Skin epidermis (tissue), 12 donors: Measurements from ENCODE around the gene AGO1.
"Not testable (repeated sequence)": the region's sequence is repeated elsewhere in the genome, so short reads cannot be mapped to it uniquely, and the experiment has no call there.

Experiments
- H3K27ac ChIP-seq, 21 experiments: fragments of 200-600 bp; sonication (generic) in 11 of 21; one replicate each; pipeline ENCODE4 v1.5.0; 2020; ENCODE audit warnings: mild to moderate bottlenecking in 3 of 21, inconsistent platforms in 2 of 21, moderate library complexity in 2 of 21
- H3K4me3 ChIP-seq, 7 experiments: fragments of 200-600 bp; sonication (generic) in 2 of 7; one replicate each; pipeline ENCODE4 v1.5.0; 2020; ENCODE audit warnings: inconsistent platforms in 2 of 7, mild to moderate bottlenecking in 2 of 7, moderate library complexity in 1 of 7

Gene AGO1

GRCh38 chr1:35864813-35865212 lies 18.2 kb upstream of the AGO1 start:
- no peak overlapping the region for H3K4me3 ChIP-seq
- no peak overlapping the region for H3K27ac ChIP-seq

- Histone ChIP-seq H3K4me3 (no peak overlapping the region), H3K27ac (no peak overlapping the region)
These were observed 16.0 kb upstream of the AGO1 start for GRCh38 chr1:35866991-35867390.

GRCh38 chr1:35869245-35869950 lies 13.6 kb upstream of the AGO1 start:
- not testable (repeated sequence) for H3K27ac ChIP-seq
- H3K4me3 ChIP-seq, result peak overlapping the region in 1 of 7 experiments; percentile 13

- Histone ChIP-seq H3K4me3 (no peak overlapping the region), H3K27ac (no peak overlapping the region)
These were observed 12.2 kb upstream of the AGO1 start for GRCh38 chr1:35870651-35871309.

GRCh38 chr1:35873243-35873750 lies 9.7 kb upstream of the AGO1 start:
- no peak overlapping the region for H3K27ac ChIP-seq
- no peak overlapping the region for H3K4me3 ChIP-seq

GRCh38 chr1:35874115-35874514 lies 8.9 kb upstream of the AGO1 start:
- H3K4me3 ChIP-seq, H3K27ac ChIP-seq: not testable (repeated sequence)

- H3K4me3 ChIP-seq, result no peak overlapping the region
- no peak overlapping the region for H3K27ac ChIP-seq
These were observed 6.0 kb upstream of the AGO1 start for GRCh38 chr1:35876988-35877387.

GRCh38 chr1:35881850-35882273 lies 1.1 kb upstream of the AGO1 start:
- no peak overlapping the region for H3K27ac ChIP-seq
- no peak overlapping the region for H3K4me3 ChIP-seq

- peak overlapping the region in 5 of 7 experiments; percentile 69 to 99 (median 98) for H3K4me3 ChIP-seq
- H3K27ac ChIP-seq, result peak overlapping the region in 5 of 21 experiments; percentile 43 to 85 (median 73)
These were observed 444 bp upstream of the AGO1 start for GRCh38 chr1:35882586-35882944.

- H3K27ac ChIP-seq, result peak overlapping the region; percentile 38 to 94 (median 83)
These were observed 659 bp downstream of the AGO1 start for GRCh38 chr1:35883635-35884101.

GRCh38 chr1:35884934-35885333 lies 1.9 kb downstream of the AGO1 start:
- Histone ChIP-seq H3K27ac (no peak overlapping the region), H3K4me3 (no peak overlapping the region)

More at GRCh38 chr1:35883635-35884101, 659 bp downstream of the AGO1 start:
- peak overlapping the region; percentile 69 to 99 (median 97) for H3K4me3 ChIP-seq

GRCh38 chr1:35885961-35886558 lies 3.1 kb downstream of the AGO1 start:
- Histone ChIP-seq H3K27ac (peak overlapping the region in 1 of 21 experiments; percentile 8), H3K4me3 (no peak overlapping the region)

GRCh38 chr1:35886577-35887431 lies 3.8 kb downstream of the AGO1 start:
- no peak overlapping the region for H3K27ac ChIP-seq
- H3K4me3 ChIP-seq, result no peak overlapping the region

- no peak overlapping the region for H3K4me3 ChIP-seq
- H3K27ac ChIP-seq, result no peak overlapping the region
These were observed 4.5 kb downstream of the AGO1 start for GRCh38 chr1:35887508-35887907.

GRCh38 chr1:35888255-35888654 lies 5.2 kb downstream of the AGO1 start:
- H3K4me3 ChIP-seq, result no peak overlapping the region
- H3K27ac ChIP-seq, result no peak overlapping the region

- not testable (repeated sequence) for H3K4me3 ChIP-seq, H3K27ac ChIP-seq
These were observed 6.0 kb downstream of the AGO1 start for GRCh38 chr1:35888981-35889380.

GRCh38 chr1:35893051-35893879 lies 10.3 kb downstream of the AGO1 start:
- Histone ChIP-seq H3K4me3 (no peak overlapping the region), H3K27ac (peak overlapping the region in 3 of 21 experiments; percentile 14 to 55 (median 17))

GRCh38 chr1:35894183-35894582 lies 11.2 kb downstream of the AGO1 start:
- peak overlapping the region in 3 of 21 experiments; percentile 14 to 55 (median 17) for H3K27ac ChIP-seq

GRCh38 chr1:35894656-35895055 lies 11.6 kb downstream of the AGO1 start:
- Histone ChIP-seq H3K27ac (peak overlapping the region in 1 of 21 experiments; percentile 14), H3K4me3 (no peak overlapping the region)

More at GRCh38 chr1:35894183-35894582, 11.2 kb downstream of the AGO1 start:
- H3K4me3 ChIP-seq, result no peak overlapping the region
